Stimulated activated CD4-positive, alpha-beta T cell treated with anti-CD3 and anti-CD28 coated beads, Interleukin-4, amount 100 ng/mL, for 48 hours (primary cell): Measurements from ENCODE around the gene TAS2R60.
"Not testable (repeated sequence)": the region's sequence is repeated elsewhere in the genome, so short reads cannot be mapped to it uniquely, and the experiment has no call there.

Experiments
- DNase-seq, 2 donors: peaks; one replicate each; pipeline ENCODE4 v3.0.0-alpha.2; 2020; ENCODE audit warnings: low read depth in 2 of 2

Gene TAS2R60, protein sequence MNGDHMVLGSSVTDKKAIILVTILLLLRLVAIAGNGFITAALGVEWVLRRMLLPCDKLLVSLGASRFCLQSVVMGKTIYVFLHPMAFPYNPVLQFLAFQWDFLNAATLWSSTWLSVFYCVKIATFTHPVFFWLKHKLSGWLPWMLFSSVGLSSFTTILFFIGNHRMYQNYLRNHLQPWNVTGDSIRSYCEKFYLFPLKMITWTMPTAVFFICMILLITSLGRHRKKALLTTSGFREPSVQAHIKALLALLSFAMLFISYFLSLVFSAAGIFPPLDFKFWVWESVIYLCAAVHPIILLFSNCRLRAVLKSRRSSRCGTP

GRCh38 chr7:143443153-143443552 lies at the start of gene TAS2R60:
Gene TAS2R60, plus strand, starts transcription at chr7:143443453. Its CDS starts 0 bp downstream, at chr7:143443453.
- no peak for DNase-seq

DNA sequence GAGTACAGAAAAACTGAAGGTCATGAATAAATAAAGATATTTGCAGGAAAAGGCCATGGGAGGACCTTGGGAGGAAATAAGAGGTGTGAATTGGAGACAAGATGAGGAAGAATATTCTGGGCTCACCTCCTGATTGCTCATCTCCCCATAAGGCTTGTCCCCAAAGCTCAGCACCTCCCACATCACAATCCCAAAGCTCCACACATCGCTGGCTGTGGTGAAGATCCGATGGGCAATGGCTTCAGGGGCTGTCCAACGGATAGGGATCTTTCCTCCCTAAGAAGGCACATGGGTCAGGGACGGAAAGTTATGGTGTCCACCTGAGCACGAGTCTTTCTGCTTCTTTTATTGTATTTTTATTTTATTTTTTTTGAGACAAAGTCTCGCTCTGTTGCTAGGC lies 49.2 kb upstream of the TAS2R60 start:
- no peak for DNase-seq

DNA sequence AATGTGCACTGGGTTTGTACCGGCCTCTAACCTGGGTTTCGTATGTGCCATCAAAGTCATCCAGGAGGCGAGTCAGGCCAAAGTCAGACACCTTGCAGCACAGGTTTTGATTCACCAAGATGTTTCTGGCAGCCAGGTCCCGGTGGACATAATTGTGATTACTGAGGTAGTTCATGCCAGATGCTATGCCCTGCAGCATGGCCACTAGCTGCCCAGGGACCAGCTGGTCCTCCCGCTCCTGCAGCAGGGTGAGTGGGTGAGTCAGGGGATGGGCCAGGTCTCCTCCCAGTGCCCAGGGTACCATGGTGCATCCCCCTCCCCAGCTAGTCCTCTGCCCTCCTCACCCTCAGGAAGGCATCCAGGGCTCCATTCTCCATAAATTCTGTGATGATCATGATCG lies 48.5 kb upstream of the TAS2R60 start:
- no peak for DNase-seq

- no peak for DNase-seq
These were observed 47.8 kb upstream of the TAS2R60 start for GRCh38 chr7:143395187-143396149.

DNA sequence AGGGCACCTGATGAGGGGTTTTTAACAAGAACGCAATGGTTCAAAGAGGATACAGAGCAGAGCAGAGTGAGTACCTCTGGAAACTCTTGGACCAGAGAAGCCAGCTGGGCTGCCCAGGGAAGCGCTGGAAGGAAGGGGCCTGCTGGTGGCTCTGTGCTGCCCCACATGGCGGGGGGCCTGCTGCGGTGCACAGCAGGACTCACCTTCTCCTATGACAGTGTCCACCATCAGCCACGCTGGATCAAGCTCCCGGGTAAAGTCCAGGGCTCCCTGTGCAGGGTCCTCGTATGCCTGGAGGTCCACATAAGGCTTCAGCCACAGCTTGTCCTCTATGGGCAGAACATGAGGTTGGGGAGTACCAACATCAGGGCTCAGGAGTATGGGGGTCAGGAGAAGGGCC lies 47.1 kb upstream of the TAS2R60 start:
- no peak for DNase-seq

DNA sequence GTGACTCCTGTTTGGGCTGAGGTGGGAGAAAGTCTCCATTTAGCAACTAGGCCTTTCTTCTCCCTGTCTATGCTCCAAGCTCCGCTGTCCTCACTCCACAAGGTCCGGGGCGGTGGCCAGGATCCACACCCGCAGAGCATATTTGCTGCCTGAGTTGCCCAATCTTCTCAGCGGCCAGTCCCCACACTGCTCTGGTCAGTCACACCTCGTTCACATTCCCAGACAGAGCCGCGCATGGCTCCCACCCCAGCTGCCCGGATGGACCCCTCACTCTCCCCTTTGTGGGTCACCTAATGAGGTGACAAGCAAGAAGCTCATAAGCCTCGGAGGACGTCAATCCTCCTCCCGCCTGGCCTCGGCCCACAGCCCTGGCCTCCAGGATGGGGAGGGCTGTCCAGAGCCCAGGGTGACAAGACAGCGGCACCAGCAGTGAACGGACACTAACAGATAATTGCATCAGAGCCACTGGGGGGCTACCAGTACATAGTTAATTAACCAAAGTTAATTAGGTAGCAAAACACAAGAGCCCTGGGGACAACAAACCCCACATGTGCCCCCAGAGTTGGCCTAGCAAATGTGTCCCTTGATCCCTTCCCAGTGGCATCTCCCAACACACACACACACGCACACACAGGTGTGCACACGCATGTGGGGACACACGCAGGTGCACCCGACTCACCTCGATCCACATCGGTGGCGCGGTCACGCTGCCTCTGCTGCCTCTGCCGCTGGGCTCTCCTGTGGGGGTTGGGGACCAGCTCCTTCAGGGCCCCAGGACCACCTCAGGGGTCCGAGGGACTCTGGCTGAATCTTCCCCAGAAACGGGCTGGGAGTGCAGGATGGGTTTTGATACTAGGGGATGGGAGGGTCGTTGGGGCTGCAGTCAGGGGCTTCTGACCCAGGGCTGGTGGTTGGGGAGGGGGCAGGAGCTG lies 46.4 kb upstream of the TAS2R60 start:
- DNase-seq, result no peak

- no peak for DNase-seq
These were observed 45.3 kb upstream of the TAS2R60 start for GRCh38 chr7:143397710-143398530.

GRCh38 chr7:143398616-143399015 lies 44.6 kb upstream of the TAS2R60 start:
- DNase-seq, result no peak

DNA sequence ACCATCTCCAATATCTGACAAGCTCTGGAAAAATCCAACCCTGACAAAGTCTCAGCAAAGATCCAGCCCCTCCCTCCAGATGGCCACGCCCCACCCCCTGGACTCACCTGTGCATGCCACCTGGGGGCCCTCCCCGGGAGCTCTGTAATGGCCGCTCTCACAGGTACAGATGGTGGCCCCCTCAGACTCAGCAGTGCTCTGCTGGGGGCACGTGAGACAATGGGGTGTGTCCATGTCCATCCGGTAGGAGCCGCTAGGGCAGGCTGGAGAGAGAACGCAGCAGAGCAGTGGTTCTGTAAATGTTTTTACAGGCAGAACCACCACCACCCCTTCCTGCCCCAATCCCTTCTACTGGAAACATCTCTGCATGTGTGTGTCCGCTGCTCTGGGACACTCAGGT lies 44.1 kb upstream of the TAS2R60 start:
- DNase-seq, result no peak

DNA sequence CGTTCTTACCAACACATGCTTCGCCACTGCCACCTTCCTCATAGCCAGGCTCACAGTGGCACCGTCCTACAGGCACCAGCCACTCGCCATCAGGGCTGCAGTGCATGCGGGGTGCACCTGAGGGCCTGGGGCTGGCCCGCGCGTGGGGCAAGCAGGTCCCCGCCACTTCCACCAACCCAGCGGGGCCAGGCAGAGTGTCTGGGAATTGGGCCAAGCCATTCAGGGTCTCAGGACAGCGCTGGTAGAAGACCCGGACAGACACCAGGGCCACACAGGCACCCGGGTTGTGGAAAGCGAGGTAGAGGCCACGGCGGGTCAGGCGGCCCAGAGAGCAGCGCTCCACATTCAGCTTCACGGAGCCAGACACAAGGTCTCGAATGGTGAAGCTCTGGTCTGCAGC lies 43.6 kb upstream of the TAS2R60 start:
- no peak for DNase-seq

DNA sequence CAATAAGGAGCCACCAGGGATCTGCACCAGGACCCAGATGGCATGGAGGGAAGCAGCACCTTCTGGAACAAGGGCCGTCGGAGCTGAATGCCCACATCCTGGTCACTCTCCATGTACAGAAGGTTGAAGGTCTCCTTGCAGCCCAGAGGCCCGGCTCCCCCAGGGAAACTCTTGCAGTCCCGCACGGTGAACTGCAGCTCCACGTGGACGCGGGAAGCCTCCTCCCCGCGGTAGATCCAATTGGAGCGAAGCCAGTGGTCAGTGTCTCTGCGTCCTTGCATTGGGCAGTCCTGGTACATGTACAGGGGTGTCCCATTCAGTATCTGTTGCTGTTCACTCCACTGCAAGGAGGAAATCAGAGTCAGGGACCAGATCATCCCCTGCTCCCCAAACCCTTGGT lies 42.0 kb upstream of the TAS2R60 start:
- no peak for DNase-seq

DNA sequence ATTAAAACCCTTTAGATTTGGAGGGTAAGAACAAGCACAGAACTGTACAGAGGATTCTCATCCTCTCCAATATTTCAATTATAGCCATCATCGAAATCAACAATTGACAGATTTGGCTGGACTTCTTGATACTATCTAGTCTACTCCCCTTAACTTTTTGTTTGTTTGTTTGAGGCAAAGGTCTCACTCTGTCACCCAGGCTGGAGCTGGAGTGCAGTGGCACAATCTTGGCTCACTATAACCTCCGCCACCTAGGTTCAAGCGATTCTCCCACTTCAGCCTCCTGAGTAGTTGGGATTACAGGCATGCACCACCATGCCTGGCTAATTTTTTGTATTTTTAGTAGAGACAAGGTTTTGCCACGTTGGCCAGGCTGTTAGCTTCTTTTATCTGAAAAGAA lies 41.0 kb upstream of the TAS2R60 start:
- not testable (repeated sequence) for DNase-seq

GRCh38 chr7:143405173-143406001 lies 37.9 kb upstream of the TAS2R60 start:
- no peak for DNase-seq

DNA sequence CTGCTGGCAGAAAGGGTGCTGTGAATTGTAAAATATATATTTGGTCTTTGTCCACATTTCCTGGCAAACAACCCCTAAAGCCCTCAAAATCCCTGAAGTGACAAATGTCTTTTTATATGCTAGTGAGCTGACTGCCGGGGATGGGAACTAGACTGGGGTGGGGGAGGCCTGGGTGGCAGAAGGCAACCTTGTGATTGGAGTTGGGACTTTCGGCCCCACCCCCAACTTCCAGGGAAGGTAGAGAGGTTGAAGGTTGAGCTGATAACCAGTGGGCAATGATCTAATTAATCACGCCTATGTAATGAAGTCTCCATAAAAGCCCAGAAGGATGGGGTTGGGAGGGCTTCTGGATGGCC lies 37.3 kb upstream of the TAS2R60 start:
- no peak for DNase-seq

DNA sequence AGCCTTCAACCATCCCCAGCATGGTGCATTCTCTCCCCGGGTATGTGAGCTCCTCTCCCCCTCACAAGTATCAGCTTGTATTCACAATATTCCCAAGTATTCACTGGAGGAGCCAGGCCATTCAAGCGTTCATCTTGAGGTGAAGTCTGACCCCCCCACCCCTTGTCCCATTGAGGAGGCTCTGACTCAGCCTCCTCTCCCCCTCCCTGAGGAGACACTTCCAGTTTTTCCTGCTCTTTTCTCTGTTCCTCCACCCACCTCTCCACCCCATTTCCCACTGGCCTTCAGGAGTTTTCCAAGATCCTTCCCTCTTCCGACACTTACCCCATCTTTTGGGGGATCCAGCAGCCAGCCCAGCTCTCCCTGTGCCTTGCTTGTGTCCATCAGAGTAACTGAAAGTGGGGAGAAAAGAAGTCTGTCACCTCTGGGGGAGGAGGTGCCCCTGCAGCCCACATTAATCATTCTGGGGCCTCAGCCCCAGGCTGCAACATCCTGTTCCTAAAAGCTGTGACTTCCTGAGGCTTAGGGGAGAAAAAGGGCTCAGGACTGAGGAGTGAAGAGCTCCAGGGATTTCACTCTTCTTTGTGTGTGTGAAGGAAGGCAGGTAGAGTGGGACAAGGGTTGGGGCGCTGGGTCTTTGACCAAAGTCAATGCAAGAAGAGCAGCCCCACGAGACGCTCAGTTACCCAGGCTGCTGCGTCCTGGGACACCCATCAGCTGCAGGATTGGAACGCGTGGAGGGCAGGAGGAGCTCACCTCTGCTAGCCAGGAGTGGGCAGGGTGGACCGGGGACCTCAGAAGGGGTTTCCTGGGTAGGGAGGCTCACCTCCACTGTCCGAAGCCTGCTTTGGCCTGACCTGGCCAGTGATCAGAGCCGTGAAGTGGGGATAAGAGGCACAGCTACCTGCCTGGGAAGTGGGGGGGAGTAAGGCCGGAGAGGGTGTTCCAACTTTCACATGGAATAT lies 35.7 kb upstream of the TAS2R60 start:
- DNase-seq, result no peak

- no peak for DNase-seq
These were observed 35.0 kb upstream of the TAS2R60 start for GRCh38 chr7:143408252-143408685.

DNA sequence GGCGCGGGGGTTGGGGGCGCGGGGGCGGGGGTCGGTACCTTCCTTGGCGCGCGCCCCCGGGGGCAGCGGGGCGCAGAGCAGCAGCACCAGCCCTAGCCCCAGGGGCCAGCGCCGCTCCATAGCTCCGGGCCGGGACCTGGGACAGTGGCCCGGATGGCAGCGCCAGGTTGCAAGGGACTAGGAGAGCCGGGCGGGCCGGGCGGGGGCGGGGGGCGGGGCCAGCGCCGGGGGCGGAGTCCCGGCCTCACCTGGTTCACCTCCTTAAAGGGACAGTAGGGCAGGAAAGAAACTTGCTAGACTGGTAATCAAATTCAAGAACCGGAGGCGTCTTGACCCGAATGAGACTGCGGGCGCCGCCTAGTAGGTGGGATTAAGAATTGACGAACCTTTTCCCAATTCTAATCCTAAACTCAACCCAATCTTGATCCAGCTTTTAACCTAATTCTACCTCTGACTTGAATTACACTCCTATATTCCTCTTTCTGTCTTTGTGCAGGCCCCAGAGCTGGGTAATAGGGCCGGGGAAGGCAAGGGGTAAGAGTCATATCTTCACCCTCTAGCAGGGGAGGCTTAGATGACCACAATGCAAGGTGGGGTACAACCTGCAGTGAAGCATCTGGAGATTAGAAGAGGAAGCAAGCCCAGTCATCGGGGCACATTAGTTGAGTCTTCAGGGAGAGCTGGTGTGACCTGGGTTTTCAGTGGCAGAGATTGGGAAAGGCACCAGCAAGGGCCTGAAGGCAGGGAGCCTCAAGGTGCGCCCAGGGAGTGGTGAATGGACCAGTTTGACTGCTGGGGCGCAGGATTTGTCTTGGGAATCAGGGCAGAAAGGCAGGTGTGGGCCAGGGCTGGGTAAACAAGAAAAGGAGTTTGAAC lies 34.3 kb upstream of the TAS2R60 start, which contains the start of gene EPHA1:
EPHA1 (minus strand) TSS at position 171 of the 876 bp plus-strand sequence; CDS start at position 120, 51 bp downstream.
- no peak for DNase-seq

- no peak for DNase-seq
These were observed 32.7 kb upstream of the TAS2R60 start for GRCh38 chr7:143410521-143411004.
